MM.1S (cell line): ENCODE results near the gene ABCB8.

Experiments used
- EZH2 ChIP-seq: fragments of 300-600 bp; sonication (generic); optimal IDR thresholded peaks from 2 replicates; pipeline ENCODE3; 2017; ENCODE audit warnings: low read depth, mild to moderate bottlenecking, antibody characterized with exemption, low read length, mixed read lengths
- EZH2phosphoT487 ChIP-seq: fragments of 300-600 bp; sonication (generic); IDR thresholded peaks from 2 replicates; pipeline ENCODE4 v1.6.1; 2018; ENCODE audit warnings: antibody characterized with exemption, low read length
- TF ChIP-seq, protein P1 (sequence below): fragments of 300-600 bp; sonication (generic); IDR thresholded peaks from 2 replicates; pipeline ENCODE4 v1.5.1; 2016; ENCODE audit warnings: antibody characterized with exemption, low read length, mixed read lengths

GRCh38 chr7:150994838-150995510 lies 33.3 kb upstream of the ABCB8 start:
- TF ChIP-seq, protein P1, sequence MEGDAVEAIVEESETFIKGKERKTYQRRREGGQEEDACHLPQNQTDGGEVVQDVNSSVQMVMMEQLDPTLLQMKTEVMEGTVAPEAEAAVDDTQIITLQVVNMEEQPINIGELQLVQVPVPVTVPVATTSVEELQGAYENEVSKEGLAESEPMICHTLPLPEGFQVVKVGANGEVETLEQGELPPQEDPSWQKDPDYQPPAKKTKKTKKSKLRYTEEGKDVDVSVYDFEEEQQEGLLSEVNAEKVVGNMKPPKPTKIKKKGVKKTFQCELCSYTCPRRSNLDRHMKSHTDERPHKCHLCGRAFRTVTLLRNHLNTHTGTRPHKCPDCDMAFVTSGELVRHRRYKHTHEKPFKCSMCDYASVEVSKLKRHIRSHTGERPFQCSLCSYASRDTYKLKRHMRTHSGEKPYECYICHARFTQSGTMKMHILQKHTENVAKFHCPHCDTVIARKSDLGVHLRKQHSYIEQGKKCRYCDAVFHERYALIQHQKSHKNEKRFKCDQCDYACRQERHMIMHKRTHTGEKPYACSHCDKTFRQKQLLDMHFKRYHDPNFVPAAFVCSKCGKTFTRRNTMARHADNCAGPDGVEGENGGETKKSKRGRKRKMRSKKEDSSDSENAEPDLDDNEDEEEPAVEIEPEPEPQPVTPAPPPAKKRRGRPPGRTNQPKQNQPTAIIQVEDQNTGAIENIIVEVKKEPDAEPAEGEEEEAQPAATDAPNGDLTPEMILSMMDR: no peak
- no peak for TF ChIP-seq EZH2
- no peak for TF ChIP-seq EZH2phosphoT487
